Inflammatory macrophage (primary cell): ENCODE results near the gene RANBP1.
"Not testable (repeated sequence)": the region's sequence is repeated elsewhere in the genome, so short reads cannot be mapped to it uniquely, and the experiment has no call there.

Experiments
- DNase-seq, 2 donors: peaks; one replicate each; pipeline ENCODE4 v3.0.0-alpha.2; 2020 to 2022
- total RNA-seq, 18 experiments: gene quantifications; one replicate each; lab custom pipeline; 2026; ENCODE audit warnings: mixed read lengths in 6 of 18, inconsistent platforms in 2 of 18; lab: John Stamatoyannopoulos, UW

The RANBP1 gene
- 18.6 to 59.9 (median 45.6) reads per million in 18 experiments for total RNA-seq

DNA sequence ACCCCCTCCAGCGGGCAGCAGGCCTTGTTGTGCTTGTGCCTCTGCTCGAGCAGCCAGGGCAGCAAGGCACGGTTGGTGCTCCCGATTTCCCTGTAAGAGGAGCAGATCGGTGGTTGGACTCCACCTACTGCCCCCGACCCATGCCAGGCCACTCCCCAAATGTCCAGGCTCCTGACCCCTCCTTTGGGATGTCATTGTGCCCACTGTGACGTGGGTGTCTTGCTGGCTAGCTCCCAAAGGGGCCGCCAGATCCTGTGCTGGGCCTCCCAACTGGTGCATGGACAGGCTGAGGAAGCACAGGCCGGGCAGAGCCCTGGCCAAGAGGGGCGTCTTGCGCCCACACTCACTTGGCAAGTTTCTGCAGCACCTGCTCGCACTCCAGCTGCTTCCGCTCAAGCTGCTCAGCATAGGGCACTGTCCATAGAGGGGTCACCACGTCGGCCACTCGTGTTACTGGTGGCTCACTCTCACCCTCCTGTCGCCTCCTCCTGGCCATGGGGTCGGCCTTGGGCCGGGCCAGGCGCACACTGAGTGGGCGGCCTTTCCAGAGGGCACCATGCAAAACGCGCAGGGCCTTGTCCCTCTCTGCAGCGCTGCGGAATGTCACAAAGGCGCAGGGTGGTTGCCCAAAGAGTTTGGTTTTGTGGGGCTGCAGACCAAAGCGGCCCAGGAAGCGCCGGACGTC is at the start of gene RANBP1:
TSS of gene RANBP1 (plus strand) at position 414 of the 685 bp plus-strand sequence. CDS start at position 495, 81 bp downstream.
- no peak for DNase-seq

DNA sequence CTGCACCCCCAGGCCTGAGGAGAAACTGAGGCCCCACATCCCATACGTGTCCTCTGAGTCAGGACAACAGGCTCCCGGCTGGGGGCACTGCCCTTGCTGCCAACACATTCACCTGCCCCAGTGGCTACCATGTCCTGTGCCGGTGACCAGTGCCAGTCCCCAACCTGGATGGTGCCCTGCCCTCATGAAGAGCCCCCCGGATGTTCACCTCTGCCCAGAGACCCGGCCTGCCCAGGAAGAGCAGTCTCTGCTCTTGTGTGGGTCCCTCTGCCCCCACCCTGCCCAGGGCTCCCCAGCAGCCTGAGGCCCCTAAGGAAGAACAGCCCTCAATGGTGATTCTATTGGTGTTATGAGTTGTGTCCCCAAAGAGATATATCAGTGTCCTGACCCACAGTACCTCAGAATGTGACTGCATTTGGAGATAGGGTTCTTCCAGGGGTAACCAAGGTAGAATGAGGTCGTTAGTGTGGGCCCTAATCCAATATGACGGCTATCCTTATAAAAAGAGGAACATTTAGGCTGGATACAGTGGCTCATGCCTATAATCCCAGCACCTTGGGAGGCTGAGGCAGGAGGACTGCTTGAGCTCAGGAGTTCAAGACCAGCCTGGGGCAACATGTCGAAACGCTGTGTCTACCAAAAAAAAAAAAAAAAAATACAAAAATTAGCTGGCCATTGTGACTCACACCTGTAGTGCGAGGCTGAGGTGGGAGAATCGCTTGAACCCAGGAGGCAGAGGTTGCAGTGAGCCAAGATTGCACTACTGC is 49.1 kb upstream of the RANBP1 start:
- DNase-seq = no peak

DNA sequence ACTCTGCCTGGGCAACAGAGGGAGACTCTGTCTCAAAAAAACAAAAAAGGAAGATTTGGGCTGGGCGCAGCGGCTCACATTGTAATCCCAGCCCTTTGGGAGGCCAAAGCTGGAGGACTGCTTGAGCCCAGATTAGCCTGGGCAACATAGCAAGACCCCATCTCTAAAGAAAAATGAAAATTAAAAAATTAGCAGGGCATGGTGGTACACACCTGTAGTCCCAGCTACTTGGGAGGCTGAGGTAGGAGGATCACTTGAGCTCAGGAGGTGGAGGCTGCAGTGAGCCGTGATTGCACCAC is 48.6 kb upstream of the RANBP1 start:
- DNase-seq = not testable (repeated sequence)

DNA sequence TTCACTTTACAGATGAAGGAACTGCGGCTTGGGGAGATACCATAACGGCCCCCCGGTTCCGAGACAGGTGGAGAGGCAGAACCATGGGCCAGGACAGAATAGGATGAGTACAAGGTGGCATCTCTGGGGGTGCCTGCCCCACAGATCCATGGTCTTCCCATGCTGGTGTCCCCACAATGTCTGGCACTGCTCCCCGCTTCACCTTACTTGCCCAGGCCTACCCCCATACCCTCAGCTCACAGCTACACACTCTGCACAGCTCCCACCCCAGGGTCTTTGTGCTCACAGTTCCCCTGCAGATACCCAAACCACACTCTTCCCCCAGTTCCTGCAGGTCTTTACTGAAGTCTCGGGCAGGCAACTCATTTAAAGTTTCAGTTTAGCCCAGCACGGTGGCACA is 47.3 kb upstream of the RANBP1 start:
- no peak for DNase-seq

DNA sequence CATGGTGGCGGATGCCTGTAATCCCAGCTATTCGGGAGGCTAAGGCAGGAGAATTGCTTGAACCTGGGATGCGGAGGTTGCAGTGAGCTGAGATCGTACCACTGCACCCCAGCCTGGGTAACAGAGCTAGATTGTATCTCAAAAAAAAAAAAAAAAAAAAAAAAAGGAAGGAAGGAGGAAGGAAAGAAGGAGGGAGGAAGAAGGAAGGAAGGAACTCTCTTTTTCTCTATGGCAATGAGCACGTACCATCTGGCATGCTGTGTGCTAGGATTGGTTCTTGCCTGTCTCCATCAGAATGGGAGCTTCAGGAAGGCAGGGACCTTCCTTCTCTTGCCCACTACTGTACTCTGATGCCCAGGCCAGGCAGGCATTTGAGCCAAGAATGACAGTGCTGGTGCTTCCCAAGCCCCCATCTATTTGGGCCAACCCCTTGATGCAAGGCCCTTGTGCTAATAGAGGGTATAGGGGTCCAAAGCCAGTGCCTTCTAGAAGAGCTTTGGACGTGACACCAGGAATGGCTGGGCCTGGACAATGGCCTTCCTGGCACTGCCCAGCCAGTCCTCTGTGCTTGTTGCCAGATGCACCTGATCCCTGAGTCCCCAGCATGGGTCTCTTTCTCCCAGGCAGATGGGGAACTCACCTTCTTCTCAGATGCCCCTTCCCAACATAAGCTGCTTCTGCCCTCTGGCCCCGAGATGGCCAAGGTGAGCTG is 46.4 kb upstream of the RANBP1 start:
- DNase-seq = no peak

DNA sequence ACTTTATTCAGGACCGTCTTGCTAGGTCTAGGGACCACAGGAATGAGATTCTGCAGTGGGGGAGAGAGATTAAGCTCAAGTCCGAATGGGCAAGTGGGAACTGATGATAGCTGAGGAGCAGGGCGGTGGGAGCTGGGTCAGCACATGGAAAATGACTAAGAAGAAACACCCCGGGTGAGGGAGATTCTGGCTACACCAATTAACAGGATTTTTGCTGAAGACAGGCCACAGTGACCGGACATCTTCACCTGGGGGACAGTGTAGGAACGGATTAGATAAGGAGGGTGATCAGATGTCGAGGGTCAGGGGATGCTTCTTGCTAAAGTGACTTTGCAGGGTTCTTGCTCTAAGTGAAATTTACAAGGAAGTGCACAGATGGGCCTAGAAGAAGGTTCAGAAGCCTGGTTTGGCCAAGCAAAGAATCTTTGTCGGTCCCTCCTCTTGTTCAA is 44.4 kb upstream of the RANBP1 start:
- no peak for DNase-seq

DNA sequence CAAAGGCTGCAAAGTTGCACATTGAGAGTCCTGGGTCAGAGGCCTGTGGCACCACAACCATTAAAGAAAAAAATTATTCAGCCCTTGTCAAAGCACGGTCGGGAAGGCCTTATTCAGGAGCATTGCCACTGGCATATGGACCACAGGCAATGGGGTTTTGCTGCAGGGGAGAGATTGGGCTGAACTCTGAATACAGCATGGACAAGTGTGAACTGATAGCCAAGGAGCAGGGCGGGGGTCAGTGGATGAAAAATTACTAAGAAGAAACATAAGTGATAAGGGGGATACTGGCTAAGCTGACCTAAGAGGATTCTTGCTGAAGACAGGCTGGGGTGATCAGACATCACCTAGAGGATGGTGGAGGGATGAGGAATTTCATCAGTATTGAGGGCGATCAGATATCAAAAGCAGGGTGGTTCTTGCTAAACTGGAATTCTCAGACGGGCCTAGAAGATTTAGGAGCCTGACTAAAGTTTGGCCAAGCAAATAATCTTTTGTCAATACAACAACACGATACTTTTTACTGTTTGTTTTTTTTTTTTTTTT is 39.2 kb upstream of the RANBP1 start:
- DNase-seq = no peak

DNA sequence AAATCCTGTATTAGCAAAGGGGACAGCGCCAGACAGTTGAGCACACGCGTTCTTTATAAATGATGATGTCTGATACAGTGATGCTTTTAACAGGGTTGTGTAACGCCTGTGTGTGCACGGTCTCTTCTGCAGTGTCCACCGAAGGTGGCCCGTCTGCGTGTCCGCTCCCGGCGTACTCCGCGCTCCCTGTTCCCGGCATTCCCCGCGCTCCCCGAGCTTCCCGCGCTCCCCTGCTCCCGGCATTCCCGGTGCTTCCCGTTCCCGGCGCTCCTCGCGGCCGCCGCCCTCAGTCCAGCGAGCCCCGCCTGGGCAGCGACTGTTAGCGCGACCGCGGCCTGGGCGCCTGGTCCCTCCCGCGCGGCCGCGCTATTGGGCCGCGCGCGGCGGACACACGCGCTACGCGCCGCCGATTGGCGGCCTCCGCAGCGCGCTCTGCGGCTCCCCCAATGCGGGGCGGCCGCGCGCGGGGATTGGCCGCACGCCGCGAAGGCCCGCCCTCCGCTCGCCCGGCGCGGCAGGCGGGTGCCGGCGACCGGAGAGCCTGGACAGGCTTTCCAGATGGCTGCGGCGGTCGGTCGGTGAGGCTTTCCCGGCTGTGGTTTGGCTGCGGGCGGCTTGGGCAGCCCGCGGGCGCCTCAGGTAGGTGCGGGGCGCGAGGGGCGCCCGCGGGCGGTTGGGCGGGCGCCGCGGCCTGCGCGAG is 36.0 kb upstream of the RANBP1 start, which contains the start of gene DGCR8:
TSS of gene DGCR8 (plus strand) at position 497 of the 700 bp plus-strand sequence. CDS start 5,723 bp downstream, outside the sequence.
- peak; percentile 88 to 95 for DNase-seq

DNA sequence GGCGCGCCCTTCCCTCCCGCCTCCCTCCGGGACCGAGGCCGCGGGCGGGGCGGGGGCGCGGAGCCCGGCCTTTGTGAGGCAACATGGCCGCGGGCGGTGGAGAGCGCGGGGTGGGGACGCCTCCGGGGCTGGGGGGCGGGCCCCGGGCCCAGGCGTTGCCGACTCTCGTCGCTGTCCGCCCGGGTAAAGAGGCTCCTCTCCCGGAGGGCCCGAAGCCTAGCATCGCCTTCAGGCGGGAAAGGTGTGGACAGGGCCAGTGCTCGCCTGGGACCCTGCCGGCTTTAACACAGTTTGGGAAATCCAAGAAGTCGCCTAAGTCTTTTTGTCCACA is 35.5 kb upstream of the RANBP1 start:
- peak; percentile 35 to 51 for DNase-seq

DNA sequence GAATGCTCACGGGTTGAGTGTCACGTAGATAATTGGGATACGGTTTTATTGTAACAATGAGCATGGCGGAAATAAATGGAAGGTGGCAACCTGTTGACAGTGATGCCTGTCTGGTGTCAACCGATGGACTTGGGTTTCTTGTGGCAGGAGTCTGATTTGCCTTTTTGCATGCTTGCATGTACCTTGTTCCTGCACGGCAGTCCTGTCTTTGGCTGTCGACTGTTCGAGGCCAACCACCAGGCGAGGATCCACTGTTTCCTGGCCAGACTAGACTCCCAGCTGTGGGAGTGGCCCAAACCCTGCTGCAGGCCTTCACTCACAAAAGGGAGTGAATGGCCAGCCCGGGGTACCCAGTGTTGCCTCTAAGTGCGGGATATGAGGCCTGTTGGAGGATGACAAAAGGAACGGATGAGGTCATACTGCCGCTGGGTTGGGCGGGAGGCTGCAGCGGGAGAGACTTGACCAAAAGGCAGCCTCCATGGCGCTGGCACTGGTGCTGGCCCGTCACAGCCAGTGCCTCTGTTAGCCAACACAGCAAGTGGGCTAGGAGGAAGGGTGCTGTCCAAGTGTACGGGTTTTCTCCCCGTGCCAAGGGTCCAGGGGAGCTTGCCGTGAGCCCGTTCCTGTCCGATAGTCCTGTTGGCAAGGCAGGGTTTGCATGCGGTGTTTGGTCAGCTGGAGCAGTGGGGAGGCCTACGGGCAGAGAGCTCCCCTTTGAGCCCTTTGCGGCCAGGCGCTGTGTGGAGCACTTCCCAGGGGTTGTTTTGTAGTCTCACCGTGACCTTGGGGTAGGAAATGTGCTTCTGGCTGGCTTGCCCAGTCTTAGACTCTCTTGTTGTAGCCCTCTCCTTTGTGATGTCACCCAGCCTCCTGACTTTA is 34.9 kb upstream of the RANBP1 start:
- peak in 1 of 2 donors; percentile 10 for DNase-seq

DNA sequence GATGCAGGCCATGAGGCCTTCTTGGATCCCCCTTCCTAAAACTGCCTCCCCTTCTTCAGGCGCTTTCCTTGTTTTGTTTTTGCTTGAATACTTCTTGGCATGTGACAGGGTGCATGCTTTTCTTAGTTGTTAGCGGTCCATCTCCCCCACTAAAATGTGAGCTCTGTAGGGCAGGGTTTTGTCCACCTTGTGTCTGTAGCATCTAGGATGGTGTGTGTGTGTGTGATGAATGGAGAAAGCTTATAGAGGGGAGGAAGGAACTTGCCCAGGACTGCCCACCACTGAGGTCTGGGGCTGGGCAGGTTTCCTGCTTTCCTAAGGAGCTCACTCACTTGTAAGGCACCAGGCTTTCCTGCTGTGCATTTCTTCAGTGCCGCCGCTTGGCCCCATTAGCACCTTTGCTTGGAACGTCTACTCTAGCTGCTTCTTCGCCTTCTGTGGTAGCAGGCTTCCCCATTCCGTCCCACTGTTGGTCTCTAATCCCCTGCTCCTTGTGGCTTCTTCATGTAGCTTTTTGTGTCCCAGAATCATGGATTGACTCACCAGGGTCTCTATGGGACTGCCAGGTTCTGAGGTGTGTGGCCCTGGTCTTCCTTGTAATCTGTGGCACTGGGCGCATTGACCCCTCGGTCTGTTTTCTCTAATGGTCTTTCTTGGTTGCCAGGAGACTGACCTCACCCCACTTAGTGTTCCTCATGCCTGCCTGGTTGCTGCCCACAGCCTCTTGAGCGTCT is 32.6 kb upstream of the RANBP1 start:
- no peak for DNase-seq

DNA sequence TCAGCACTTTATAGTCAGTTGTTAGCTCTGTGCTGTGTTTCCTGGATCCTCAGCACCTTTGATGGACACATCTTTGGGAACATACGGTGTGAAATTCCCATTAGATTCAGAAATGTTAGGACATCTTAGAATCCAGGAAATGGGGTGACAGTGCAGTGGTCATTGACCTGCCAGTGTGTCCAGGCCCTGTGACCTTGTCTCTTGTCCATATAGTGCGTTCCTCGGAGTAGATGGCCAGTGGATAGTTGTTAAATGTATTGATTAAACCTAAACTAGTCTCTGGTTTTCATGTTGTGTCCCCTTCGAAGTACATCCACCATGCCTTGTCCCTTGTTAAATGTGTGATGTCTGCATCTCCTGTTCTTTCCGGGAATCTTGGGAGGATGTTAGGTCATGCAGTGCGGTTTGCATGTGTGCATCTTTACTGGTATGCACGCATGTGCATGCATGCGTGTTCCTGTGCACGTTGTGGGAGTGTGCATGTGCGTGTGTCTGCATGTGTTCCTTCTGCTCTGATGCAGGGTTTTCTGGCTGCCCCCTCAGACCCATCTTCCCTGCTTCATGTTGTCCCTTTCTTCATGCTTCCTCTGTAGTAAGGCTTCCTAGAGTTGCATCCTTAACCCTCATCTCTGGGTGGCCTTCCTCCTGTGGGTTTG is 31.9 kb upstream of the RANBP1 start:
- no peak for DNase-seq

DNA sequence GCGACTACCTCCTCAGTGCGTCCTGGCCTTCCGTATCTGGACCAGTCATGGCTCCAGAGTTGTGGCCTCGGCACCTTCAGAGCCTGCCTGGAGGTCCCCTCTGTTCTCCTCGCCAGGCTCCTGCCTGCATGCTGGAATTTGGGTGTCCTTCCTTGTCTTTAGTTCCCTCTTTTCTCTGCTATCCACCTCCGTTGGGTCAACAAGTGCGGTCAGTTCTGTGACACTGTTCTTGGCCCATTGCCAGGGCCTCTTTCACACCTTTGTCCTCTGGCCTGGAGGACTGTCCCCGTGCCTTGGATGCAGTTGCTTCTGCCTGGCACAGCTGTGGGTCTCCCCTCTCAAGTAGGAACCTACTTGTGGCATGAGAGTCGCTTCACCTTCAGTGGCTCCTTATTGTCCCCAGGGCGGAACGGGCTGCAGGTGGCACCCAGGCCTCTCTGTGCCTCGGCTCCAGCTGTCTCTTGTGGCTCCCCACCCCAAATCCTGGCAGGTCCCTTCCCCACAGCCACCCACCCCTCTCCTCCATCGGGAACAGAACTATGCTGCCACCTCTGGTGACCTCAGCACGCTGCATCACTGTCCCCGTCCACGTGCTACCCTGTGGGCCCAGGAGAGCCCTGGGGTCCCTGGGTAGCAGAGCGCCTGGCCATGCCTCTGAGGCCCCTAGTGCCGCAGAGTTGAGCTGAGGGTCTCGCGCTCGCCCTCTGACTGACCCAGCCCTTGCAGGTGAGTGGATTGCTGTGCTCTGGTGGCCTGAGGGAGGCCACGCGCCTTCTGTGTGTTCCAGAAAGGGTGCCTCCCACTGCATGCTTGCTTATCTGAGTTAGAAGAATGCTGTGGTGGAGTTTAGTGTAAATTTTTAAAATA is 31.1 kb upstream of the RANBP1 start:
- DNase-seq = no peak

DNA sequence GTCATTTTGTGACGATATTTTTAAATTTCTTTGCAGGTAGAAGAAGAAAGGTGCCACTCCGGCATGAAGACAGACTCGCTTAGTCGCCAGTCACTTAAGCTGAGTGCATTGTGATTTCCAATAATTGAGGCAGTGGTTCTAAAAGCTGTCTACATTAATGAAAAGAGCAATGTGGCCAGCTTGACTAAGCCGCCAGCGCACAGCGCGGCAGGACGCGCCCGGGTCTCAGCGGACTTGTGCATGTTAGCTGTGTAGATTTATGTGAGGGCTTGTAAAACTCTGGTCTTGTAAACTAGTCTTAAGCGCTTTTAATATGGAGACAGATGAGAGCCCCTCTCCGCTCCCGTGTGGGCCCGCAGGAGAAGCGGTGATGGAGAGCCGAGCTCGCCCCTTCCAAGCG is 30.3 kb upstream of the RANBP1 start:
- no peak for DNase-seq

DNA sequence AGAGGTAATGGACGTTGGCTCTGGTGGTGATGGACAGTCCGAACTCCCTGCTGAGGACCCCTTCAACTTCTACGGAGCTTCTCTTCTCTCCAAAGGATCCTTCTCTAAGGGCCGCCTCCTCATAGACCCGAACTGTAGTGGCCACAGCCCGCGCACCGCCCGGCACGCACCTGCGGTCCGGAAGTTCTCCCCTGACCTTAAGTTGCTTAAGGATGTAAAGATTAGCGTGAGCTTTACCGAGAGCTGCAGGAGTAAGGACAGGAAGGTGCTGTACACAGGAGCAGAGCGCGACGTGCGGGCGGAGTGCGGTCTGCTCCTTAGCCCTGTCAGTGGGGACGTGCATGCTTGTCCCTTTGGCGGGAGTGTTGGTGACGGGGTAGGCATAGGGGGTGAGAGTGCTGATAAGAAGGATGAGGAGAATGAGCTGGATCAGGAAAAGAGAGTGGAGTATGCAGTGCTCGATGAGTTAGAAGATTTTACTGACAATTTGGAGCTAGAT is 29.8 kb upstream of the RANBP1 start:
- no peak for DNase-seq

DNA sequence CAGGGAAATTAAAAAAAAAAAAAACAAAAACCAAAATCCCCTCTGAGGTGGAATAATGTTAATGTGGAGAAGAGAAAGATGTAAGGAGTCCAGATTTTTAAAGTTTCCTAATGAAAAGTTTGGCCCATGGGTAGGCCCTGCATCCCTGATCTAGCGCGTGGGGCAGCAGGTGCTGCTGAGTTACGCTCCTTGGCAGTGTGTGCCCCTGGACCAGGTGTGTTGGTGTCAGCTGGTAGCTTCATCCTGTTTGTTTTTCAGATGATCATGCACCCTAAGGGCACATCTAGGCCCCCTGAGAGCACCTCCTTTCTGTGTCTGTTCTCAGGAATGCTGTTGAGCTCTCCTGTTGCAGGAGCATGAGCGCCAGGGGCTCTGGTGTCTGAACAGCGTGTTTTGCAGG is 29.1 kb upstream of the RANBP1 start:
- DNase-seq = no peak

DNA sequence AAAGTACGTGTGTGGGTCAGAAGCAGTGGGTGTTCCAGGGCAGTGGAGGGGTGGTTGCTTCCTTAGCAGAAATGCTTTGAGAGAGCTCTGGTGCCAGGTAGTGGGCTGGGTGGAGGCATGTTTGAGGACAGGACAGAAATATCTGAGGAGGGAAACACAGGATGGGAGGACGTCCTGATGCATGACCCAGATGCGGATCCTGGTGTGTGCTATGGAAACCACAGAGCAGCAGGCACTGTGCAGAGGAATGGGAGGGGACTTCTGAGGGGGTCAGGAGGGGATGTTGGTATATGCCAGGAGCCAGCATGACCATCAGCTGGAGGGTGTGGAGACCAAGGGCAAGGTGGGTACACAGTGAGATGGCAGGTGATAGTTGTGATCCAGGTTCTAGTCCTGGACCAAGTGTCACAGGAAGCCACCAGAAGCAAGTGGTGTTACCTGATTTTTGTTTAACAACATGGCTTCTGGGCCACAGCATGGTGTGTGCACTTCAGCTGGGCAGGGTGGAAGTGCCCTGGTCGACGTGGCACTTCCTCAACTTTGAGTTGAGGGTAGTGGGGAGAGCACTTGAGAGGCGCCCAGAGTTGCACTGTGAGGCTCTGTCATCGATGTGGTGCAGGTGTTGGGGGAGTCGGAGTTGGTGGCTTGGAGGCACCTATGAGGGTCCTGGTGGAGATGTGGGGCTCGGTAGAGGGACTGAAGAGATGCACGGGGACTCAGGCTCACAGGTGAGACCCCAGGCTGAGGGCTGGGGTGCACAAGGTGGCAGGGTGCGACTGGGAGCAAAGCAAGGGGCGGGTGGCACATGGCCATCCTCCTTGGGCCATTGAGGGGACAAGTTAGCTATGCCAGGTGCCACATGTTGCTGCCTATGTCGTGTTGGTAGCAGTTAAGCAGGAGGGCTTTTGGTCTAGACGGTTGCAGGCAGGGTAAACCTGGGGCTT is 28.3 kb upstream of the RANBP1 start:
- DNase-seq = no peak

DNA sequence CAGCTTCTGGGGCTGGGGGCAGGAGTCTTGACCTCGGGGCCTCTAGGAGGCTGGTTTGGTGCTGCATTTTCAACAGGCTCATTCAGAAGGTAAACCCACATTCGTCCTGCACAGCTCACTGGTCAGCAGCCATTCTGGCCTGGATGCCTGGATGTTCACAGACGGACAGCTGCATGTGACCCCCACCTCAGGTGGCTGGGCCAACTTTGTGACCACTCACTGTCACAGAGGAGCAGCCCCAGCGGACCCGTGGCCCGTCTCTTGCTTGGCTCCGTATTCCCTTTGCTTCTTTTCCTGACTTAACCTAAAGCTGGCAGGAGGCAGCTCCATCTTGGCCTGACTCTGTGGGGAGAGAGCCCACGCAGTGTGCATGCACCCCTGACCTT is 27.6 kb upstream of the RANBP1 start:
- DNase-seq = no peak
